Ovary (tissue), 9 donors: ENCODE results near the gene SCT. TPM values are rescaled to one million over a fixed set of nuclear protein-coding genes. Genes with fewer than 3 reads are reported as not detected.

Source experiments
- DNase-seq, 5 donors: peaks; one replicate each; pipeline ENCODE4 v3.0.0-alpha.2; 2019 to 2020
- H3K27ac ChIP-seq, 2 donors: fragments of 200-600 bp; one replicate each; pipeline versions ENCODE4 v1.5.1 to v1.8.0; 2019 to 2022
- H3K27me3 ChIP-seq: fragments of 200-600 bp; one replicate; pipeline ENCODE4 v1.8.0; 2022
- H3K36me3 ChIP-seq: fragments of 200-600 bp; sonication (generic); one replicate; pipeline ENCODE4 v1.5.1; 2019
- H3K4me1 ChIP-seq: one replicate; pipeline ENCODE4 v1.8.1; 2013; ENCODE audit warnings: mild to moderate bottlenecking, moderate library complexity; ENCODE audit not compliant: insufficient read depth
- H3K4me3 ChIP-seq: fragments of 200-600 bp; sonication (generic); one replicate; pipeline ENCODE4 v1.5.1; 2017
- H3K9me3 ChIP-seq, 2 donors: fragments of 200-600 bp in 1 of 2; sonication (generic) in 1 of 2; one replicate each; pipeline versions ENCODE4 v1.5.1 to v1.8.1; 2013 to 2019; ENCODE audit warnings: mild to moderate bottlenecking in 1 of 2, moderate library complexity in 1 of 2
- CTCF ChIP-seq, 3 donors: fragments of 450-650 bp in 2 of 3; fragments of 200-600 bp in 1 of 3; IDR thresholded peaks; one replicate each; pipeline versions ENCODE4 v1.5.1 to v1.8.0; 2016 to 2022; ENCODE audit warnings: antibody characterized with exemption in 3 of 3, mild to moderate bottlenecking in 1 of 3
- EP300 ChIP-seq: sonication (generic); formaldehyde crosslinking; IDR thresholded peaks from one replicate; pipeline ENCODE4 v1.6.1; 2017; ENCODE audit warnings: antibody characterized with exemption
- POLR2A ChIP-seq: fragments of 450-650 bp; IDR thresholded peaks from one replicate; pipeline ENCODE4 v1.6.1; 2017; ENCODE audit warnings: antibody characterized with exemption, mild to moderate bottlenecking, moderate library complexity
- WGBS, 3 donors: extraction: QIAGEN DNeasy Blood & Tissue Kit in 1 of 3; methylation state at CpG; one replicate each; pipeline versions ENCODE4 v1.1.5 to v1.1.7; 2013 to 2017; 5-methylcytosine and 5-hydroxymethylcytosine counted together
- intact Hi-C, 4 donors: fragments of 100-400 bp; cut with DNase I; formaldehyde crosslinking; loops; one replicate each; pipeline versions ENCODE4 v1.11.0 to v1.15.1; 2022 to 2023
- polyA plus RNA-seq, 2 donors: library from polyadenylated mRNA; stranded (reverse); fragments of 200-250 nt in 1 of 2; fragments of 350-450 nt in 1 of 2; fragmentation: Illumina TruSeq in 1 of 2; extraction: RNeasy Lipid Tissue Mini Kit (QIAGEN cat#74804) in 1 of 2; gene quantifications; one replicate each; pipeline ENCODE4 v1.2.3, GENCODE V29; 2013 to 2014
- total RNA-seq, 7 donors: library from RNA; depleted of rRNA in 2 of 7; stranded (reverse); fragments of >200 nt in 2 of 7; fragmentation: NEBNext Ultra II Directional in 3 of 7; extraction: Animal tissue kit (Norgen Biotek cat#: 25700) in 3 of 7; gene quantifications; one replicate each; pipeline versions ENCODE4 v1.1.0 to v1.2.4, GENCODE V29; 2016 to 2023
- donor health status: DM: no; HTN: no; CAD: no; lungs with moderate emphysema.
- donor health status: DM: no; HTN: no; CAD: no.
- donor health status: Bipolar disorder and iron deficiency.
- donor health status: DM: yes; HTN: yes; CAD: no.
- donor health status: DM: no; HTN: no; CAD: no.
- donor health status: DM: yes; HTN: yes; CAD: no.

The SCT gene
- total and polyA plus RNA-seq, 9 donors: 0.68 TPM; not detected in 8

GRCh38 chr11:630871-631270, 3.9 kb upstream of the SCT start:
- no peak for TF ChIP-seq EP300
- TF ChIP-seq CTCF (IDR thresholded peaks at IDR 0.05): no peak
- TF ChIP-seq POLR2A: no peak
- intact Hi-C loops: no loop called here
- Histone ChIP-seq H3K27ac (no peak overlapping the region), H3K27me3 (no peaks in the 10 kb centered on the region), H3K9me3 (no peaks in the 10 kb centered on the region), H3K4me1 (peaks cover 5% of the 10 kb centered on the region), H3K4me3 (no peak overlapping the region), H3K36me3 (no peaks in the 10 kb centered on the region)
- 95 to 96% (median 96%) methylated on average over 5 of the region's 5 CpGs for WGBS, 3 donors
- DNase-seq: no peak

- intact Hi-C loops: no loop called here
- Histone ChIP-seq H3K27me3 (no peaks in the 10 kb centered on the region), H3K9me3 (no peaks in the 10 kb centered on the region), H3K36me3 (no peaks in the 10 kb centered on the region), H3K4me3 (no peak overlapping the region), H3K27ac (no peak overlapping the region), H3K4me1 (peaks cover 5% of the 10 kb centered on the region)
- no peak for DNase-seq
- TF ChIP-seq EP300 (no peak), POLR2A (no peak), CTCF (IDR thresholded peaks at IDR 0.05) (no peak)
- 66 to 71% (median 68%) methylated on average over 10 of the region's 10 CpGs for WGBS, 3 donors
Observed at GRCh38 chr11:629237-629583, 2.2 kb upstream of the SCT start.

- H3K27me3 ChIP-seq: no peaks in the 10 kb centered on the region
- H3K27ac ChIP-seq: no peak overlapping the region
- H3K4me3 ChIP-seq: no peak overlapping the region
- intact Hi-C loops: no loop called here
- DNase-seq: peak in 2 of 5 donors; percentile 19 to 30
- TF ChIP-seq POLR2A: no peak
- no peak for TF ChIP-seq EP300
- no peaks in the 10 kb centered on the region for H3K36me3 ChIP-seq
- H3K4me1 ChIP-seq: peaks cover 5% of the 10 kb centered on the region
- H3K9me3 ChIP-seq: no peaks in the 10 kb centered on the region
- WGBS, 3 donors: 93 to 97% (median 96%) methylated on average over 31 of the region's 31 CpGs
Observed at GRCh38 chr11:628056-628455, 1.1 kb upstream of the SCT start.

GRCh38 chr11:627308-627576, 261 bp upstream of the SCT start:
- H3K4me3 ChIP-seq: no peak overlapping the region
- 20 to 53% (median 39%) methylated on average over 8 to 28 of the region's 28 CpGs for WGBS, 3 donors
- DNase-seq: no peak
- no peaks in the 10 kb centered on the region for H3K9me3 ChIP-seq
- no peak overlapping the region for H3K27ac ChIP-seq
- no peaks in the 10 kb centered on the region for H3K36me3 ChIP-seq
- TF ChIP-seq EP300 (no peak), POLR2A (no peak), CTCF (IDR thresholded peaks at IDR 0.05) (no peak)
- H3K4me1 ChIP-seq: peaks cover 5% of the 10 kb centered on the region
- intact Hi-C loops: no loop called here
- H3K27me3 ChIP-seq: no peaks in the 10 kb centered on the region

- peak in 1 of 5 donors; percentile 36 for DNase-seq
- no peak overlapping the region for H3K27ac ChIP-seq
- TF ChIP-seq EP300: no peak
- TF ChIP-seq CTCF (IDR thresholded peaks at IDR 0.05): no peak
- TF ChIP-seq POLR2A: no peak
- H3K27me3 ChIP-seq: no peaks in the 10 kb centered on the region
- H3K4me3 ChIP-seq: no peak overlapping the region
- no peaks in the 10 kb centered on the region for H3K9me3 ChIP-seq
- no peaks in the 10 kb centered on the region for H3K36me3 ChIP-seq
- intact Hi-C loops: no loop called here
- WGBS, 3 donors: 83 to 86% (median 83%) methylated on average over 20 to 22 of the region's 22 CpGs
- H3K4me1 ChIP-seq: peaks cover 5% of the 10 kb centered on the region
Observed at GRCh38 chr11:625636-626268, 1.2 kb downstream of the SCT start.
